Karpas-422 (cell line): ENCODE measurements around the gene STXBP6. TPM values are rescaled to one million over a fixed set of nuclear protein-coding genes. Genes with fewer than 3 reads are reported as not detected.

Experiments
- DNase-seq: peaks from one replicate; pipeline ENCODE4 v3.0.0-alpha.2; 2015
- H2AFZ ChIP-seq: fragments of 200-600 bp; sonication (generic); 2 replicates; pipeline ENCODE4 v1.6.1; 2014; ENCODE audit warnings: antibody characterized with exemption, low read length, mixed read lengths
- H3K27ac ChIP-seq: fragments of 200-600 bp; sonication (generic); 2 replicates; pipeline ENCODE4 v1.5.1; 2014; ENCODE audit warnings: mild to moderate bottlenecking, low read length, moderate library complexity
- H3K27me3 ChIP-seq: fragments of 200-600 bp; sonication (generic); 2 replicates; pipeline ENCODE4 v1.6.1; 2014; ENCODE audit warnings: low read length, mixed read lengths
- H3K36me3 ChIP-seq: fragments of 200-600 bp; sonication (generic); 2 replicates; pipeline ENCODE4 v1.6.1; 2014; ENCODE audit warnings: low read length, mixed read lengths; ENCODE audit not compliant: insufficient read depth
- H3K4me1 ChIP-seq: fragments of 200-600 bp; sonication (generic); 2 replicates; pipeline ENCODE4 v1.6.1; 2014; ENCODE audit warnings: mild to moderate bottlenecking, low read length, mixed read lengths
- H3K4me2 ChIP-seq: fragments of 200-600 bp; sonication (generic); 2 replicates; pipeline ENCODE4 v1.6.1; 2014; ENCODE audit warnings: low read length, low read depth, mild to moderate bottlenecking; ENCODE audit not compliant: poor library complexity, severe bottlenecking
- H3K4me3 ChIP-seq: fragments of 200-600 bp; sonication (generic); 2 replicates; pipeline ENCODE4 v1.5.1; 2014; ENCODE audit warnings: mild to moderate bottlenecking, antibody characterized with exemption, low read length, mixed read lengths
- H3K79me2 ChIP-seq: fragments of 200-600 bp; sonication (generic); 2 replicates; pipeline ENCODE4 v1.6.1; 2014; ENCODE audit warnings: mild to moderate bottlenecking, low read length, mixed read lengths
- H3K9ac ChIP-seq: fragments of 200-600 bp; sonication (generic); 2 replicates; pipeline ENCODE4 v1.6.0; 2014; ENCODE audit warnings: low read length
- H3K9me2 ChIP-seq: fragments of 200-600 bp; sonication (generic), shearing (Covaris generic); replicated peaks from 2 replicates; pipeline ENCODE4 v1.6.0; 2014; ENCODE audit warnings: mild to moderate bottlenecking, low read length, moderate library complexity; ENCODE audit not compliant: insufficient read depth
- H3K9me3 ChIP-seq: fragments of 300-700, 200-600 bp; sonication (generic); 2 replicates; pipeline ENCODE4 v1.6.1; 2014; ENCODE audit warnings: low read length, mixed read lengths
- H4K20me1 ChIP-seq: fragments of 200-600 bp; sonication (generic); 2 replicates; pipeline ENCODE4 v1.6.1; 2014; ENCODE audit warnings: mild to moderate bottlenecking, antibody characterized with exemption, low read length, low read depth; ENCODE audit not compliant: insufficient read depth
- total RNA-seq: library from RNA; depleted of rRNA; stranded (reverse); fragments of >200 nt; shearing (Covaris generic); gene quantifications from 2 replicates; pipeline ENCODE4 v1.2.3, GENCODE V29; 2014; ENCODE audit warnings: low replicate concordance

STXBP6 gene
- total RNA-seq, 1 experiment from 2014 or later = 1.3 TPM

GRCh38 chr14:24960816-24961215 lies 89.1 kb downstream of the STXBP6 start:
- Histone ChIP-seq H3K4me2 (no peak overlapping the region), H3K9me3 (peaks cover 22% of the 10 kb centered on the region), H3K36me3 (no peaks in the 10 kb centered on the region), H3K27ac (no peak overlapping the region), H2AFZ (no peak overlapping the region), H3K4me3 (no peak overlapping the region), H3K79me2 (no peaks in the 10 kb centered on the region), H3K9ac (no peak overlapping the region), H3K9me2 (no peaks in the 10 kb centered on the region), H3K4me1 (no peaks in the 10 kb centered on the region), H4K20me1 (no peaks in the 10 kb centered on the region), H3K27me3 (no peaks in the 10 kb centered on the region)
- DNase-seq = no peak

GRCh38 chr14:24959791-24960331 lies 90.1 kb downstream of the STXBP6 start:
- H3K36me3 ChIP-seq = no peaks in the 10 kb centered on the region
- H3K4me2 ChIP-seq = no peak overlapping the region
- H3K9me2 ChIP-seq = no peaks in the 10 kb centered on the region
- no peaks in the 10 kb centered on the region for H3K27me3 ChIP-seq
- H3K27ac ChIP-seq = no peak overlapping the region
- DNase-seq = no peak
- no peaks in the 10 kb centered on the region for H3K4me1 ChIP-seq
- H3K9ac ChIP-seq = no peak overlapping the region
- peaks cover 25% of the 10 kb centered on the region for H3K9me3 ChIP-seq
- no peaks in the 10 kb centered on the region for H3K79me2 ChIP-seq
- no peak overlapping the region for H2AFZ ChIP-seq
- H4K20me1 ChIP-seq = no peaks in the 10 kb centered on the region
- no peak overlapping the region for H3K4me3 ChIP-seq

- DNase-seq = no peak
- no peaks in the 10 kb centered on the region for H3K36me3 ChIP-seq
- no peaks in the 10 kb centered on the region for H3K9me2 ChIP-seq
- no peaks in the 10 kb centered on the region for H4K20me1 ChIP-seq
- no peaks in the 10 kb centered on the region for H3K79me2 ChIP-seq
- H3K4me3 ChIP-seq = no peak overlapping the region
- no peaks in the 10 kb centered on the region for H3K27me3 ChIP-seq
- no peak overlapping the region for H3K4me2 ChIP-seq
- H3K4me1 ChIP-seq = no peaks in the 10 kb centered on the region
- no peak overlapping the region for H3K27ac ChIP-seq
- H3K9ac ChIP-seq = no peak overlapping the region
- H2AFZ ChIP-seq = no peak overlapping the region
- H3K9me3 ChIP-seq = peaks cover 25% of the 10 kb centered on the region
Measured at GRCh38 chr14:24958271-24958670, 91.7 kb downstream of the STXBP6 start.

- Histone ChIP-seq H3K36me3 (no peaks in the 10 kb centered on the region), H3K4me3 (no peak overlapping the region), H3K9ac (no peak overlapping the region), H3K79me2 (no peaks in the 10 kb centered on the region), H3K4me1 (no peaks in the 10 kb centered on the region), H3K9me3 (peaks cover 26% of the 10 kb centered on the region), H3K27me3 (no peaks in the 10 kb centered on the region), H2AFZ (no peak overlapping the region), H3K4me2 (no peak overlapping the region), H3K27ac (no peak overlapping the region), H3K9me2 (no peaks in the 10 kb centered on the region), H4K20me1 (no peaks in the 10 kb centered on the region)
- no peak for DNase-seq
Measured at GRCh38 chr14:24957814-24958213, 92.1 kb downstream of the STXBP6 start.

- Histone ChIP-seq H3K36me3 (no peaks in the 10 kb centered on the region), H4K20me1 (no peaks in the 10 kb centered on the region), H3K4me1 (no peaks in the 10 kb centered on the region), H3K4me2 (no peak overlapping the region), H3K79me2 (no peaks in the 10 kb centered on the region), H3K9me2 (no peaks in the 10 kb centered on the region), H2AFZ (no peak overlapping the region), H3K9ac (no peak overlapping the region), H3K27me3 (no peaks in the 10 kb centered on the region), H3K27ac (no peak overlapping the region), H3K9me3 (peaks cover 32% of the 10 kb centered on the region), H3K4me3 (no peak overlapping the region)
- DNase-seq = no peak
Measured at GRCh38 chr14:24956104-24956503, 93.8 kb downstream of the STXBP6 start.

GRCh38 chr14:24954700-24955037 lies 95.3 kb downstream of the STXBP6 start:
- Histone ChIP-seq H2AFZ (no peak overlapping the region), H3K9ac (no peak overlapping the region), H3K4me3 (no peak overlapping the region), H3K27ac (no peak overlapping the region), H3K4me1 (no peaks in the 10 kb centered on the region), H3K79me2 (no peaks in the 10 kb centered on the region), H3K27me3 (no peaks in the 10 kb centered on the region), H4K20me1 (no peaks in the 10 kb centered on the region), H3K4me2 (no peak overlapping the region), H3K36me3 (no peaks in the 10 kb centered on the region), H3K9me3 (peaks cover 29% of the 10 kb centered on the region), H3K9me2 (no peaks in the 10 kb centered on the region)
- no peak for DNase-seq

GRCh38 chr14:24954037-24954699 lies 95.8 kb downstream of the STXBP6 start:
- H3K9ac ChIP-seq = no peak overlapping the region
- H4K20me1 ChIP-seq = no peaks in the 10 kb centered on the region
- DNase-seq = no peak
- no peaks in the 10 kb centered on the region for H3K9me2 ChIP-seq
- no peak overlapping the region for H3K4me2 ChIP-seq
- no peaks in the 10 kb centered on the region for H3K79me2 ChIP-seq
- no peaks in the 10 kb centered on the region for H3K27me3 ChIP-seq
- H3K9me3 ChIP-seq = peaks cover 26% of the 10 kb centered on the region
- H2AFZ ChIP-seq = no peak overlapping the region
- no peak overlapping the region for H3K4me3 ChIP-seq
- H3K4me1 ChIP-seq = no peaks in the 10 kb centered on the region
- no peaks in the 10 kb centered on the region for H3K36me3 ChIP-seq
- H3K27ac ChIP-seq = no peak overlapping the region

- no peaks in the 10 kb centered on the region for H4K20me1 ChIP-seq
- H3K4me2 ChIP-seq = no peak overlapping the region
- no peaks in the 10 kb centered on the region for H3K4me1 ChIP-seq
- H3K9me2 ChIP-seq = no peaks in the 10 kb centered on the region
- DNase-seq = no peak
- no peak overlapping the region for H3K4me3 ChIP-seq
- H3K27ac ChIP-seq = no peak overlapping the region
- H3K9ac ChIP-seq = no peak overlapping the region
- no peak overlapping the region for H2AFZ ChIP-seq
- no peaks in the 10 kb centered on the region for H3K79me2 ChIP-seq
- H3K27me3 ChIP-seq = no peaks in the 10 kb centered on the region
- H3K9me3 ChIP-seq = peaks cover 21% of the 10 kb centered on the region
- H3K36me3 ChIP-seq = no peaks in the 10 kb centered on the region
Measured at GRCh38 chr14:24952851-24953666, 96.9 kb downstream of the STXBP6 start.
